SK-N-MC (cell line): ENCODE measurements around the gene RASGEF1B.

ENCODE experiments used
- EZH2 ChIP-seq: fragments of 200-600 bp; sonication (generic); IDR thresholded peaks from one replicate; pipeline ENCODE4 v1.6.1; 2017; ENCODE audit warnings: antibody characterized with exemption
- FOXP2 ChIP-seq: optimal IDR thresholded peaks from 2 replicates; pipeline ENCODE3; 2011; ENCODE audit warnings: mild to moderate bottlenecking, moderate library complexity; ENCODE audit not compliant: insufficient read depth; ENCODE audit errors: extremely low read length, control extremely low read depth
- POLR2AphosphoS5 ChIP-seq: IDR thresholded peaks from 2 replicates; pipeline ENCODE4 v1.6.1; 2012; ENCODE audit warnings: mild to moderate bottlenecking, low read depth, low read length, borderline replicate concordance

DNA sequence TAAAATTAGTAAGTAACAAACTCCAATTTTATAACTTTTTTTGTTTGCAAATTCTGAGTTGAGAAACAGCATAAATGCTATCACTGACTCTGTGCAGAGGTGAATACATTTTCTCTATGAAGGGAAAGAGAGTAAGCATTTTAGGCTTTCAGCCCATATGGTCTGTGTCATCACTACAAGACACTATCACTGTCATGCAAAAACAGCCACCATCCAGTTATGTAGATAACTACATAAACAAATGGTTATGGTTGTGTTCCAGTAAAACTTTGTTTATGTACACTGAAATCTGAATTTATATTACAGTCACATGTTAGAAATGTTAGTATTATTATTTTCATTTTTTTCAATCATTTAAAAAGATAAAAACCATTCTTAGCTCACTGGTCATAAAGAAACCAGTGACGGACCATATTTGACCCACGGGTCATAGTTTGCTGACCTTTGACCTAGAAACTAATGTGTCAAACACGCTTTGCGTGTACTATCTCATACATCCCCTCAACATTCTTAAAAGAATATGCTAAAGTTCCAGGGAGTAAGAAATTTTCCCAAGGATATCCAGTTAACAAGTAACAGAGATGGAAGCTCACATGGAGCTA lies 29.1 kb downstream of the RASGEF1B start:
- TF ChIP-seq EZH2 (no peak), POLR2AphosphoS5 (no peak), FOXP2 (no peak)
